Rectal smooth muscle tissue (tissue), 1 donor: ENCODE data around the gene CCK.

Source experiments
- H3K27ac ChIP-seq: one replicate; pipeline ENCODE4 v1.7.0; 2013; ENCODE audit warnings: low read depth, low read length, inconsistent platforms
- H3K27me3 ChIP-seq: one replicate; pipeline ENCODE4 v1.7.0; 2013; ENCODE audit warnings: low read length; ENCODE audit not compliant: control insufficient read depth, insufficient read depth
- H3K36me3 ChIP-seq: one replicate; pipeline ENCODE4 v1.7.0; 2013; ENCODE audit warnings: low read length; ENCODE audit not compliant: control insufficient read depth, insufficient read depth
- H3K4me1 ChIP-seq: one replicate; pipeline ENCODE4 v1.7.0; 2013; ENCODE audit warnings: low read length; ENCODE audit not compliant: control insufficient read depth, insufficient read depth
- H3K4me3 ChIP-seq: one replicate; pipeline ENCODE4 v1.7.0; 2013; ENCODE audit warnings: low read length
- H3K9ac ChIP-seq: one replicate; pipeline ENCODE4 v1.7.0; 2013; ENCODE audit warnings: low read length

CCK gene

DNA sequence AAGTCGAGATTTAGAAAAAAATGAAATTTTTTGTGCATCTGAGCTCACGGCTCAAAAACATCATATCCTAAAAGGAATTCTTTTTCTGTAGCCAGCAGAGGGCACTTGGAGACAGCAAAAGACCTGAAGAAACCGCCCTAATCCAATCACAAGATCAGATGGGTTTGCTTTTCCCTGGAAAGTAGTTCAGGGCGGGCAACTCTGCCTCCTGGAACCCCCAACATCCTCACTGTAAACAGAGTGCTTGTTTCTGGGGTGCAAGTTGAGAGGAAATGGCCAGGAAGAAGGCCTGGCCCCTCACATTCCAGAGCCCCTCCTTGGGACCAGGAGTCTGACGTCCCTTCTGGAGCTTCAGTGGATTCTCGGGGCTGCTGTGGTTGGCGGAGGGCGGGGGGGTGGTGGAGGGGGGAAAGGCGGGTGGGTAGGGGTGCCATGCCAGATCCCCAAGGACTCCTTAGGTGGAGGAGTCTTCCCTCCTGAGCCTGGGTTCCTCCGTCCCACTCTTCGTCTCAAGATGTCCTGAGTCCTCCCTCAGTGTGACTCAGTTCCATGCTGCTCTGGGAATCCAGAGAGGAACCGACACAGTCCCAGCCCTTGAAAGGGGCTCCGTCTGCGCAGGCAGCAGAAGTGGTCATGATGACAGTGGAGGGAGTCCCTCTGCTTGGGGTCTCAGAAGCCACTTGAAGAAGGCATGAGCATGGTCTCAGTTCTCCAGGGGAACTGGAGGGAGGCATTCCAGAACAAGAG, 35.9 kb downstream of the CCK start:
- H3K27me3 ChIP-seq = no peaks in the 10 kb centered on the region
- no peak overlapping the region for H3K4me3 ChIP-seq
- H3K36me3 ChIP-seq = no peaks in the 10 kb centered on the region
- no peak overlapping the region for H3K9ac ChIP-seq
- no peak overlapping the region for H3K27ac ChIP-seq
- H3K4me1 ChIP-seq = no peaks in the 10 kb centered on the region

DNA sequence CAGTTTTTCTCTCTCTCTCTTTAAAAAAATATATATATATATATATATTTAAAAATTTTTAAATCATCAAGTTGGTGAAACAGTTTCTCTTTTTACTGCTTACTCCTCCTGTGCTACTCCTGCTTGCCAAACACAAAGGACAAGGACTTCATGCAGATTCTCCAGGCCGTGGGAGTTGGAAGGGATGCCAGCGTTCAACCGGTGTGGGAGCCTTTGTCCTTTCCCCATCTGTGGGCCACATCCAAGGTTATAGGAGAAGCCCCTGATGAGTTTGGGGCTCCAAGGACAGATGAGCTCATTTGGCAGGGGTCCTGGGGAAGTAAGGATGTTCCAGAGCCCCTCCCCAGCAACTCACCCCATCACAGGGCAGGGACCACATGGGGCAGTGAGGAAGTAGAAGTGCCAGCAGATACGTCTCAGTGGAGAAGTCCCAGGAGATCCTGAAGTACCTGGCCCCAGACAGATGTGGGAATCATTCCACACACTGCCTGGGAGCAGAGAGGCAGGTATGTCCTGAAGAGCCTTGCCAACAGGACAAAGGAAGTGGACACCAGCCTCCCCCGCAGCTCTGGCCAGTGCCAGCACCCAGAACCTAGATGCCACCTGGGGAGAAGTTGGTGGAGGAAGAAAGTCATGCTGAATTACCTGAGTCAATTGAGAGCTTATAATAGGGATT, 36.6 kb downstream of the CCK start:
- no peaks in the 10 kb centered on the region for H3K36me3 ChIP-seq
- H3K27ac ChIP-seq = no peak overlapping the region
- H3K9ac ChIP-seq = no peak overlapping the region
- H3K27me3 ChIP-seq = no peaks in the 10 kb centered on the region
- H3K4me3 ChIP-seq = no peak overlapping the region
- H3K4me1 ChIP-seq = no peaks in the 10 kb centered on the region

DNA sequence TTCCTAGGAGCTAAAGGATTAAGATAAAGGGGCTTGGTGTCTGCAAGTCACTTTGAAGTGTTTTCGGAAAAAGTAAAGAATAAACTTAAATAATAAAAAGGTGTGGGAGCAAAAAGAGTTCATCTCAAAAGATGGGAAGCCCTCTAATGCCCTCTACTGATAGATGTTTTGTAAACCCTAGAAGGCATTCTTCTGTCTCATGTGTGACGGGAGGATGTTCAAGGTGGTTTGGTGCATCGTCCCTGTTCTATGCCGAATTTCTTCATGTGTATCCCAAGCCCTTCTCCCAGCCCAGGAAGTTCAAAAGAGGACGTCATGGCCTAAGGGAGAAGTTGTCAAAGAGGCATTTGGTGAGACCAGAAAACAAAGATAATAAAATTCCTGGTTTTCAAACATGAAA, 37.2 kb downstream of the CCK start:
- Histone ChIP-seq H3K4me1 (no peaks in the 10 kb centered on the region), H3K36me3 (no peaks in the 10 kb centered on the region), H3K9ac (no peak overlapping the region), H3K4me3 (no peak overlapping the region), H3K27me3 (no peaks in the 10 kb centered on the region), H3K27ac (no peak overlapping the region)

DNA sequence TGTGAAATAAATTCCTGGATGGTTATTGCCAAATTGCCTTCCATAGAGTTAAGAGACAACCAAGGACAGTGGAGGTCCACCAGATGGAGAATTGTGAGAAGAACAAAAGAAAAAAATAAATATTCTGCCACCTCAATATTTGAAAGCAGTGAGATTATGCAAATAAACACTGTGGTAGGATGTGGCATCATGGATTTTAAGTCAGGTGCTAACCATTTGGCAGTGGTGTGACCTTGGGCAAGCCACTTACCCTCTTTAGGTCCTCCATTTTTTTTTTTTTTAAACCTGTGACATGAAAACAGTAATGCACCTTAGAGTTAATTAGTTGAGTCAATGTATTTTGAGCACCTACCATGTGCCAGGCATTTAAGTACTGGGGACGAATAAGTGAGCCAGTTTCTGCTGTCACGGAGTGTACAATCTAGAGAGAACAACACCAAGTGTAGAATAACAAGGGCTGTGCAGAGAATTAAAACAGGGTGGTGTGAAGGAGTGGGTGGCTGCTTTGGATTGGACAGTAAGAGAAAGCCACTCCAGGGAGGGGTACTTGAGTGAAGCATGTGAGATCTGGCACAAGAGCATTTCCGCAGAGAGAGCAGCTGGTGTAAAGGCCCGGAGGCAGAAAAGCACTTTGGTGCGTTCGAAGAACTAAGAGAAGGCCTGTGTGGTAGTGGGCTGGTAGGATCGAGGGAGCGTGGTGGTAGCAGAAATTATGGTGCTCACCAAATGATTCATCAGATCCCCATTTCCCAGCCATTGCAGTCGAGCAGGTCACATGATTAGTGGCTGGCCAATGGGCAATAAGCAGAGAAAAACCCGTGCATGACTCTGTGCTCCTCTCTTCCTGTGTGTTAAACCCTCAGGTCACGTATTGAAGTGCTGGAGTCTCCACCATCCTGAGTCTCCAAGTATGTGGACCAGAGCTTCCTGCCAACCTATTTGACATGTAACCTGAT, 39.2 kb downstream of the CCK start:
- no peaks in the 10 kb centered on the region for H3K27me3 ChIP-seq
- H3K9ac ChIP-seq = no peak overlapping the region
- no peaks in the 10 kb centered on the region for H3K4me1 ChIP-seq
- no peak overlapping the region for H3K4me3 ChIP-seq
- H3K27ac ChIP-seq = no peak overlapping the region
- H3K36me3 ChIP-seq = peaks cover 9% of the 10 kb centered on the region

DNA sequence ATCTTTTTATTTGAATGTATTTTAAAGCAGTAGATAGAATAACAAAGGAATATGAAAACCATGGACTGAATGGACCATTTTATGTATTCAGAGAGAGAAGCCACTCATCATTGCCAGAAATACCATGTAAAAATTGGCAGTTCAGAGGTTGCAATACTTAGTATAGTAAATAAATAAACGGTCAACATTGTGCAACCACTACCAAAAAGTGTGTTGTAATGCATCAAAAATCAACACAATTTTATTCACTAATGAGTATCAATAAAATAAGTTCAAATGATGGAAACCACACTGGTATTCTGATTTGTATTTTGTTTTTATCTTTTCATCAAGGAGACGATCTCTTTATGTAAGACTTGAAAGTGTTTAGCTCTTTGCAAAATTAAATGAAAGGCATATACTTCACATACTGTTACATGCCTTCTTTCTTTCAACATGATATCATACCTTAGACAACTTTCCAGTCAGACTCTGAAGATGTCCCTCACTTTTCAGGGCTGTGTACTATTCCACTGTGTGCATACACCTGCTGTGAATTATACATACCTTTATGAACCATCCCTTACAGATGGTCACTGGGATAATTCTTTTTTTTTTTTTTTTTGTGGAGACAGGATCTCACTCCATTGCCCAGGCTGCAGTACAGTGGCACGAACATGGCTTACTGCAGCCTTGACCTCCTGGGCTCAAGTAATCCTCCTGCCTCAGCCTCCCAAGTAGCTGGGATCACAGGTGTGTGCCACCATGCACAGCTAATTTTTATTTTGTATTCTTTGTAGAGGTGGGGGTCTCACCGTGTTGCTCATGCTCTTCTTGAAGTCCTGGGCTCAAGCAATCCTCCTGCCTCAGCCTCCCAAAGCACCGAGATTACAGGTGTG, 40.3 kb downstream of the CCK start:
- Histone ChIP-seq H3K27ac (no peak overlapping the region), H3K4me1 (no peaks in the 10 kb centered on the region), H3K36me3 (peaks cover 9% of the 10 kb centered on the region), H3K9ac (no peak overlapping the region), H3K4me3 (no peak overlapping the region), H3K27me3 (no peaks in the 10 kb centered on the region)

DNA sequence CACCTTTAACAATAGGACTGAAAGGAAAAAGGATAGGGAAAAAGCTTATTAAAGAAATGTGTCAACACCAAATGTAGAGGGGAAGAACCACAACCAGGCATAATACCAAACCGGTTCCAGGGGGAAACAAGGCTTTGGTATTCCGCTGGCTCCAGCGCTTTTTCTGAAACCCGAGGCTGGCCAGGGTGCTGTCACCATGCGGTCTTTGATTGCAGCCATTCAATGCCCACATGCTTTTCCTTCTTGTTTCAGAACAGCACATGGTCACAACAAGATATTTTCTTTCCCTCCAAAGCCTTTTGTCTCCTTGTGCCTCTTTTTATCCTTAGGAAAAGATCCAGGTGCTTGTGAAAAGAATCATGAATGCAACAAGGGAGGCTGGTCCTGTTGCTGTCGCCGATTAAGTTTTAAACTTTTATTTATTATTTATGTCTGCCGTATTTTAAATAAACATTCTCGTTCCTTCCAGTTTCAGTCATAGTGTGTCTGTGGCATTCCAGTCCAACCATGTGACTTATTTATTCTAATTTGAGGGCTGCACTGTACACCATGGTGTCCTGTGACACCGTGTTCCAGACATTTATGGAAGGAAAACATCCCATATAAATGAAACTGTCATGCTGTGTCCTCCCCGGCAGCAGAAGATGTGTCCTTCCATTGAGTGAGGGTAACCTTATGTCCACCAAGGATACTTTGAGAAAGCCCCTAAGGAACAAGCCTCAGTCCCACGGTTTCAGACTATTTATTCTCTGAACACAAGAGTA, 41.1 kb downstream of the CCK start:
- H3K4me1 ChIP-seq = no peaks in the 10 kb centered on the region
- peaks cover 9% of the 10 kb centered on the region for H3K36me3 ChIP-seq
- H3K27me3 ChIP-seq = no peaks in the 10 kb centered on the region
- H3K9ac ChIP-seq = no peak overlapping the region
- H3K27ac ChIP-seq = no peak overlapping the region
- no peak overlapping the region for H3K4me3 ChIP-seq

DNA sequence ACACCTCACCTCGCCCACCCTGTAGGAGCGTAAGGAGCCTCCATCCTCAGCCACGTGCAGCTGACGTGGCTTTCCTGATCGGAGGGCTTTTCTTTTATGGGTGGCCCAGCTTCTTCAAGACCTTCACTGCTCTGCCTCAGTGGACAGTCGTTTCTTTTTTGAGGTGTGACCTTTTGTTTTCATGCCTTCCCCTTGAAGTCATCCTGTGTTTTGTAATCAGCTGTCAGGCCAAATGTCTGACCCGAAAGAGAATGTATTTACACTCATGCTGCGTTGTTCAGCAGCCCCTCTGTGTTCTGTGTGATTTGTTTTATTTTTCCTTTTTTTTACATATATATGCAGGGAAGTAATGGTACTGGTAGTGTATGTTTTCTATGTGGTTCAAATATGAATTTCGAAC, 41.8 kb downstream of the CCK start:
- peaks cover 9% of the 10 kb centered on the region for H3K36me3 ChIP-seq
- H3K4me3 ChIP-seq = no peak overlapping the region
- no peak overlapping the region for H3K9ac ChIP-seq
- no peaks in the 10 kb centered on the region for H3K4me1 ChIP-seq
- H3K27me3 ChIP-seq = no peaks in the 10 kb centered on the region
- no peak overlapping the region for H3K27ac ChIP-seq

DNA sequence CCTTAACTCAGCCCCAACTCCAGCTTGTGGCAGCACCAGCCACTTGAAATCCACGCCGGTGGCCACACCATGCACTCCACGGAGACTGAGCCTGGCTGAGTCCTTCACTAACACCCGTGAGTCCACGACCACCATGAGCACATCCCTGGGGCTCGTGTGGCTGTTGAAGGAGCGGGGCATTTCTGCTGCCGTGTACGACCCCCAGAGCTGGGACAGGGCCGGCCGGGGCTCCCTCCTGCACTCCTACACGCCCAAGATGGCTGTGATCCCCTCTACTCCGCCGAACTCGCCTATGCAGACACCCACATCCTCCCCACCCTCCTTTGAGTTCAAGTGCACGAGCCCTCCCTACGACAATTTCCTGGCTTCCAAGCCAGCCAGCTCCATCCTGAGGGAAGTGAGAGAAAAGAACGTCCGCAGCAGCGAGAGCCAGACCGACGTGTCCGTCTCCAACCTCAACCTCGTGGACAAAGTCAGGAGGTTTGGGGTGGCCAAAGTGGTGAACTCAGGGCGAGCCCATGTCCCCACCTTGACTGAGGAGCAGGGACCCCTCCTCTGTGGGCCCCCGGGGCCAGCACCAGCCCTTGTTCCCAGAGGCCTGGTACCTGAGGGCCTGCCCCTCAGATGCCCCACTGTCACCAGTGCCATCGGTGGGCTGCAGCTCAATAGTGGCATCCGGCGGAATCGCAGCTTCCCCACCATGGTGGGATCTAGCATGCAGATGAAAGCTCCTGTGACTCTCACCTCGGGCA, 42.9 kb downstream of the CCK start:
- no peak overlapping the region for H3K4me3 ChIP-seq
- H3K36me3 ChIP-seq = peaks cover 13% of the 10 kb centered on the region
- no peak overlapping the region for H3K9ac ChIP-seq
- no peaks in the 10 kb centered on the region for H3K4me1 ChIP-seq
- no peaks in the 10 kb centered on the region for H3K27me3 ChIP-seq
- no peak overlapping the region for H3K27ac ChIP-seq

DNA sequence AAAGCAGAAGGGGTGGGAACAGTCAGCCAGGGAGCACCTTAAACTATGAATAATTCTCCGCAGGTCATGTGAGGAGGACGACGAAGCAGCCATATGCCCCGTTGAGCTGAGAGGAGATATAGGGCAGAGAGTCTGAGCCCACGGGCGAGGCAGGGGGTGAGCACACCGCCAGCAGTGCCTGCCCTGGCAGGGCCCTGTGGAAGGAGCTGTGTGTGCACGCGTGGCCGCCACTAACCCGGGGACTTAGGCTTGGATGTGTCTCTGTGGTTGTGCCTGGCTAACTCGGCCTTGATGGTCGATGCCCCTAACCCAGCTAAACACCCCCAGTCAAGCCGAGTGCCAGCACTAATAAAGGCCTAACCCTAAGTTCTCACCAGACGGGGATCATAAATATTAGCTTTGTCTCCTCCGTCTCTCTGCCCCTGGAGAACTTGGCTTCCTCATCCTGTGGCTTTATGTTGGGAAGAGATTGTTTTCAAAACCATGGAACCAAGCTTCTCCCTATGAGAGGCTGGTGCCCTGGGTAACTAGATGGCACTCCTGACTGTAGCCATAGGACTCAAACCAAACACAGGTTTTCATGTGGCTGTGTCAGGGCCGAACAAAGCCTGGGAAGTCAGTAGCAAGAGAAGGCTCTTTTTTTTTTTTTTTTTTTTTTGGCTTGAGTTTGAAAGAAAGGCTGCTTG, 45.4 kb downstream of the CCK start:
- no peak overlapping the region for H3K4me3 ChIP-seq
- no peaks in the 10 kb centered on the region for H3K4me1 ChIP-seq
- peaks cover 13% of the 10 kb centered on the region for H3K36me3 ChIP-seq
- H3K27ac ChIP-seq = no peak overlapping the region
- H3K27me3 ChIP-seq = no peaks in the 10 kb centered on the region
- no peak overlapping the region for H3K9ac ChIP-seq

DNA sequence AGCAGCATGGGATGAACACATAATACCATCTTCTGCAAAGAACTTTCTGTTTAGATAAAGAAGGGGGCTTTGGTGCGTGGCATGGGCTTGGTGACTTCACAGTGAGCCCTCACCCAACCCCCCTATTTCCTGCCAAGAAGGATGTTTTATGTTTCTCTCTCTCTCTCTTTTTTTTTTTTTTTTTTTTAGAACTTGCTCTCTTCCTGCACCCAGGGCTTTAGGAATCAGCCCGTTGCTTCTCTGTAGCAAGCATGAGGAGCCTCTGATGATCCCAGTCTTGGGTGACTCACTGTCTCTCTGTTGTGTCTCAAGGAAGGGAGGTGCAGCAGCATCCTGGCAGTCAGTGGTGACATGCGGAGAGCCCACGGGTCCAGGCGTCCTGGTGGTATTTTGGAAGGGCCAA, 49.1 kb downstream of the CCK start:
- H3K27me3 ChIP-seq = no peaks in the 10 kb centered on the region
- H3K9ac ChIP-seq = no peak overlapping the region
- H3K4me3 ChIP-seq = no peak overlapping the region
- H3K27ac ChIP-seq = no peak overlapping the region
- no peaks in the 10 kb centered on the region for H3K4me1 ChIP-seq
- H3K36me3 ChIP-seq = peaks cover 14% of the 10 kb centered on the region
